ENCODE measurements around the gene CCDC171.
"Not testable (repeated sequence)": the region's sequence is repeated elsewhere in the genome, so short reads cannot be mapped to it uniquely, and the experiment has no call there.

The CCDC171 gene

DNA sequence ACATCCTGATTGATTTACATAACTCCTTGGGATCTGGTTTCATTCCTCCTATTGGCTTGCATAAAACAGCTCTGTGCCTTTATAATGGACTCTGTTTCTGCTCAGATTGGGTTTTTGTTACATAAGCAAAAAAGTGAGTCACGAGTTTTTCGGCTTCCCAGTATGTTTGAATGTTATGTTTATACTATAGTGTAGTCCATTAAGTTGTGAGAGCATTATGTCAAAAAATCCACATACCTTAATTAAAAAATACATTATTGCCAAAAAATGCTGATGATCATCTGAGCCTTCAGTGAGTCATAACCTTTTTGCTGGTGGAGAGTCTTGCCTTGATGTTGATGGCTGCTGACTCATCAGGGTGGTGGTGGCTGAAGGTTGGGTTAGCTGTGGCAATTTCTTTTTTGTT is 144.6 kb downstream of the CCDC171 start:
- peak; percentile 66 for DNase-seq (ENCODE audit: low spot score)

DNA sequence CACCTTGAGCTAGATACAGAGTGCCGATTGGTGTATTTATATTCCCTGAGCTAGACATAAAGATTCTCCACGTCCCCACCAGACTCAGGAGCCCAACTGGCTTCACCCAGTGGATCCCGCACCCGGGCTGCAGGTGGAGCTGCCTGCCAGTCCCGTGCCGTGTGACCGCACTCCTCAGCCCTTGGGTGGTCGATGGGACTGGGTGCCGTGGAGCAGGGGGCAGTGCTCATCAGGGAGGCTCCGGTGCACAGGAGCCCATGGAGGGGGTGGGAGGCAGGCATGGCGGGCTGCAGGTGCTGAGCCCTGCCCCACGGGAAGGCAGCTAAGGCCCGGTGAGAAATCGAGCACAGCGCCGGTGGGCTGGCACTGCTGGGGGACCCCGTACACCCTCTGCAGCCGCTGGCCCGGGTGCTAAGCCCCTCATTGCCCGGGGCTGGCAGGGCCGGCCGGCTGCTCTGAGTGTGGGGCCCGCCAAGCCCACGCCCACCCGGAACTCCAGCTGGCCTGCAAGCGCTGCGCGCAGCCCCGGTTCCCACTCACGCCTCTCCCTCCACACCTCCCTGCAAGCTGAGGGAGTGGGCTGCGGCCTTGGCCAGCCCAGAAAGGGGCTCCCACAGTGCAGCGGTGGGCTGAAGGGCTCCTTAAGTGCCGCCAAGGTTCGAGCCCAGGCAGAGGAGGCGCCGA is 147.2 kb downstream of the CCDC171 start:
- not testable (repeated sequence) for DNase-seq (ENCODE audit: low spot score)

DNA sequence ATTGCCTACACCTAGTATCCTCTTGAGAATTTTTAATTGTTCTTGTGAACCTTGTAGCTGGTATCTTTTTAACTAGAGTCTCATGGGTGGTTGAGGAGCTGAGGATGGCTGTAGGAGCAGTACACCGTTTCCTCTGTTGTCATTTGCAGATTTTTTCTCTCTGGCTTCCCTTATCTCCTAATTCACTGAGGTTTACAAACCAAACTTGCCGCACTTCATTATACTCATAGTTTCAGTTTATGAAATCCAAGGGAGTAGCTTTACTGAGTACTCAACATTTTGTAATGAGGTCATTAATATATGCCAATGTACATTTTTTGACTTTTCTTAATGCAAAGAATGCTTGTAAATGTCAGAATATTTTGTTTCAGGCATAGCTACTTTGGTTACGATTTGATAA is 154.2 kb downstream of the CCDC171 start:
- DNase-seq (ENCODE audit: low spot score): no peak

DNA sequence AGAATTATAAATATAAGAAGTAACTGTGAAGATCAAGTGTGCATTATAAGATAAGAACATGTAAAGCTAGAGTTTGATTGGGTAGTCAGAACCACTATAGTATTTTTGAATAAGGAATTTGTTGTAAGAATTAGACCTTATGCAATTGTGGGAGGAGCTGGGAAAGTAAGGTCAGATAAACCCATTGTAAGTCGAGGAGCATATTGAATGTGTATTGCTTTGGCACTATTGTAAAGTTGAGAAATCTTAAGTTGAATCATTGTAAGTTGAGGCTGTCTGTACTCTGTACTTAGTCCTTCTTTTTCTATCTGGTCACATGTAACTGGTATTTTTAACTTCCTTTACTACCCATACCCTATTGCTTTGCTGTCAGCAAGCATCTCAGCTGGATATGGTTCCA is 158.7 kb downstream of the CCDC171 start:
- DNase-seq (ENCODE audit: low spot score): no peak

DNA sequence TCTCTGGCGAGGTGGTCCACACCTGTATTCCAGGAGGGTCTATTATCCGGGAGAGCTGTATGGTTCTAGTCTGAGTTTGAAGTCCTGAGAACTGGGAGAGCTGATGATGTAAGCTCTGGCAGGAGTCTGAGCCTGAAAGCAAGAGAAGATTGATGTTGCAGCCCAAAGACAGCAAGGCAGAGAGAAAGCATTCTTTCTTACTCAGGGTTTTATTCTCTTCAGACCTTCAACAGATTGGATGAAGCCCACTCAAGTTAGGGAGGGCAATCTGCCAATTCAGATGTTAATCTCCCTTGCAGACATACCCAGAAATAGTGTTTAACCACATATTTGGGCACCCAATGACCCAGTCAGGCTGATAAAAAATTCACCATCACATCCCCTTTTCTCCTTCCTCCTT is 159.1 kb downstream of the CCDC171 start:
- no peak for DNase-seq (ENCODE audit: low spot score)

DNA sequence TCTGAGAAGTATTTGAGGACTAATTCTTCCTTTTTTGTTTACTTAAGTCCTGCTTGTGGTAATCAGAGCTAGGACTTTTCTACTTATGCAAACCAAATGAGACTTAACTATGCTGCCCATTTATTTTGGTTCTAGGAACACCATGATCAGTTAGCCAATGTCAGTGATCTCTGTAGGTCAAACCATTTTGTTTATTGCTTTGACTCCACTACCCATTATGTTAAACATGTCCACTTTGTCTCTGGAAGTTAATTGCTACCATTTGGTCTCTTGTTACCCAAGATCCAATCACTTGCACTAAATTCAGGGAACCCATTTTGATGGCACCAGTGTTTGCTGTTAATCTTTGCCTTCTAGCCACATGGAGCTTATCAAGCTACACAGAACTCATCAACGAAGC is 161.9 kb downstream of the CCDC171 start:
- DNase-seq (ENCODE audit: low spot score): no peak

DNA sequence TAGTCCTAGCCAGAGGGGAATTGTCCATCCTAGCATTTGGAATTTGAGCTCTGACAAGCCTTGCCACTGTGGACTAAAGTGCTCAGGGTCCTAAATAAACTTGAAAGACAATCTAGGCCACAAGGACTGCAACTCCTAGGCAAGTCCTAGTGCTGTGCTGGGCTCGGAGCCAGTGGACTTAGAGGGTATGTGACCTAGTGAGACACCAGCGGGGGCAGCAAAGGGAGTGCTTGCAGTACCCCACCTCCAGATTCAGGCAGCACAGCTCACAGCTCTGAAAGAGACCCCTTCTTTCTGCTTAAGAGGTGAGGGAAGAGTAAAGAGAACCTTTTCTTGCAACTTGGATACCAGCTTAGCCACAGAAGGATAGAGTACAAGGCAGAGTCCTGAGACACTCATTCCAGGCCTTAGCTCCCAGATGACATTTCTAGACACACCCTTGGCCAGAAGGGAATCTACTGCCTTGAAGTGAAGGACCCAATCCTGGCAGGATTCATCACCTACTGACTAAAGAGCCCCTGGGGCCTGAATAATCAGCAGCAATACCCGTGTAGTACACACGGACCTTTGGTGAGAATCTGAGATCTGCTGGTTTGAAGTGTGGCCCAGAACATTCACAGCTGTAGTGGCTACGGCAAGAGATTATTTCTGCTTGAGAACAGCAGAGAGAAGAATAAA is 164.6 kb downstream of the CCDC171 start:
- DNase-seq (ENCODE audit: low spot score): no peak

DNA sequence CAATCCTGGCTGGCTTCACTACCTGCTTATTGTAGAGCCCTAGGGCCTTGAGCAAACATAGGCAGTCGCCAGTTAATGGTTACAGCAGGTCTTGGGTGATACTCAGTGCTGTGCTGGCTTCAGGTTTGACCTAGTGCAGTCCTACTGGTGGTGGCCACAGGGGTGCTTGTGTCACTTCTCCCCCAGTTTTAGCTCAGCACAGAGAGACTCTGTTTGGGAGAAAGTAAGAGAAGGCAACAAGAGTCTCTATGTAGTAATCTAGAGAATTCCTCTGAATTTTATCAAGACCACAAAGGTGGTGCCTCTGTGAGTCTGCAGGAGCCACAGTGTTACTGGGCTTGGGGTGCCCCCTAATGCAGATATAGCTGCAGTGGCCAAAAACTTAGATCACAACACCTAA is 165.6 kb downstream of the CCDC171 start:
- DNase-seq (ENCODE audit: low spot score): no peak

DNA sequence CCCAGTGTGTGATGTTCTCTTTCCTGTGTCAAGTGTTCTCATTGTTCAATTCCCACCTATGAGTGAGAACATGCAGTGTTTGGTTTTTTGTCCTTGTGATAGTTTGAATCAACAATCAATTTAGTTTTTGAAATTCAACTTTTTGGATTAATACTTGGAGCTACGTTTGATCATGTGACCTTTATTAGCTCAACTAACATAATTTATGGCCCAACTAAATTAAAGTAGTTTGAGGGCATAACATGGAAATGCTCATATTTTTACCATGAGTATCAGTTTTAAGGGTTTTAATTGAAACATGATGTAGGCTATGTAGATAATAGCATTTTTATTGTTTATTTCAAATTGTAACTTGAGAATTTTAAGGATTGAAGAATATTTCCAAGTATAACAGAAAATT is 168.0 kb downstream of the CCDC171 start:
- DNase-seq (ENCODE audit: low spot score): no peak

DNA sequence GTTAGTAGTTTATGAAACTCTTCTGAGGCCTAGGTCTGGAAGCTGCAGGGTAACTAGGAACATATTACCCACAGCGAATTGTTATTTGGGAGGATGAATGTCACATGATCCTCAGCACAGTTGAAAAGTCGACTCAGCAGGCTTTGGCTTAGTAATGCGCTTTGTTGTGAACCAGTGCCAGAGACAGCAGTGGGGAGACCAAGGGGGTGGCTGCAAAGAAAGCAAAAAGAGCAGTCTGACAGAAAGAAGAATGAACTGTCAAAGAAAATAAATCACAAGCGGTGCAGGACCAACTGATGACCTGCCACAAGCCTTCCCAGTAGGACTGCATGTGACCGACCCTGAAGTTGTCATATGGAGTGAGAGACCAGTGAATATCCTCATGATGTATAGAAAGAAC is 170.0 kb downstream of the CCDC171 start:
- no peak for DNase-seq (ENCODE audit: low spot score)

DNA sequence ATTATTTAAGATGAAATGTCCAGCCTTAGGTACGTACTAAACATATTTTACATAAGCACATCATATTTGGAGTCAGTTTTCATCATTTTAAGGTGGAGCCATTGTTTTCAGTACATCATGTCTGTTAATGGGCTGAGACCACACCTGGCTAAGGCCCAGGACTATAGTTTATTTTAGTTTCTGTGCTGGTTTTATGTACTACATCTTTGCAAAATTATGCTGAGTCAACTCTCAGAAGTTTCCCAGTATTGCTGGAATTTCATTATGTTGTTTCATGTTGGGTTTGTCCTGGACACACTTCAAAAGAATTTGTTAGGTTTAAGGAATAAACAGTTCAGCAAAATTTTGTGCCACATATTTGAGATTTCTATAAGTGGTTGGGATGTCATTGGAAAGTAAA is 171.2 kb downstream of the CCDC171 start:
- DNase-seq (ENCODE audit: low spot score): no peak

DNA sequence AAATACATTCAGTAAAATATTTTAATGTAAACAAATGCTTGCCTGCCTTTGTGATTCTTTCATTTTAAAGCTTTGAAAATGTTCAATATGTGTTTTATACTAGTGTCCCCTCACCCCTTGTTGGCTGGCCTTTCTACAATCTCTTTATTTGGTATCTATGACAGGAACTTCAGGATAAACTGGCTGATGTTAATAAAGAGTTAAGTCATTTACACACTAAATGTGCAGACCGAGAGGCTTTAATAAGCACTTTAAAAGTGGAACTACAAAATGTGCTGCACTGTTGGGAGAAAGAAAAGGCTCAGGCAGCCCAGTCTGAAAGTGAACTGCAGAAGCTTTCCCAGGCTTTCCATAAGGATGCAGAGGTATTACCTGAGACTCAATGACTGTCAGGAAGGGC is 171.8 kb downstream of the CCDC171 start:
- no peak for DNase-seq (ENCODE audit: low spot score)

DNA sequence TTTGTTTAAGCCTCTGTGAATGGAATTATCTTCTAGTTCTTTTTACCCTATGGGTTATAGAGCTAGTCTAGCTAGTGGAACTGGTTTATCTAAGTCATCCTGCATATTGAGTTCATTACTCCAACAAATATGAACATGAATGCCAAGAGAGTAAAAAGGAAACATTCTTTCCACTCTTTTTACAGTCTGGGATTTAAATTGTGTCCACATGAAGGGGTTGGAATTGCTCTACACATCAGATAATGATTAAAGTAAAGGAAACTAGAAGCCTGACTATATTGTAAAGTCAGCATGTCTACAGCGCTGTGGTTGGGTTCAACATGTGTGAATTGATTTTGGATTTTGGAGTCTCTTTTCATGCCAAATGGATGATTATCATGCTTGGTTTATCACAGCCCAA is 173.1 kb downstream of the CCDC171 start:
- DNase-seq (ENCODE audit: low spot score): no peak

DNA sequence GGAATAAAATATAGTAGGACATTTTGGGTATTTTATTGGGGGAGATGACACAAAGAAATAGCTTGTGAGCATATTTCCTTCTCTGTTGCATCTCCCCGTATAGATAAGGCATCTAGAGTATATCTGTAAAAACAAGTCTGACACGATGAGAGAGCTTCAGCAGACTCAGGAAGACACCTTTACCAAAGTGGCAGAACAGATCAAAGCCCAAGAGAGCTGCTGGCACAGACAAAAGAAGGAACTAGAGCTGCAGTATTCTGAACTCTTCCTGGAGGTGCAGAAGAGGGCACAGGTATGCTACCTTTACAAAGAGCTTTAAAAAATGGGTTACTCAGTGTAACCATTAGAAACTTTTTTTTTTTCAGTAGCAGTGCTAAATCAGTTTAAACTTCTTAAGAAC is 176.7 kb downstream of the CCDC171 start:
- no peak for DNase-seq (ENCODE audit: low spot score)

DNA sequence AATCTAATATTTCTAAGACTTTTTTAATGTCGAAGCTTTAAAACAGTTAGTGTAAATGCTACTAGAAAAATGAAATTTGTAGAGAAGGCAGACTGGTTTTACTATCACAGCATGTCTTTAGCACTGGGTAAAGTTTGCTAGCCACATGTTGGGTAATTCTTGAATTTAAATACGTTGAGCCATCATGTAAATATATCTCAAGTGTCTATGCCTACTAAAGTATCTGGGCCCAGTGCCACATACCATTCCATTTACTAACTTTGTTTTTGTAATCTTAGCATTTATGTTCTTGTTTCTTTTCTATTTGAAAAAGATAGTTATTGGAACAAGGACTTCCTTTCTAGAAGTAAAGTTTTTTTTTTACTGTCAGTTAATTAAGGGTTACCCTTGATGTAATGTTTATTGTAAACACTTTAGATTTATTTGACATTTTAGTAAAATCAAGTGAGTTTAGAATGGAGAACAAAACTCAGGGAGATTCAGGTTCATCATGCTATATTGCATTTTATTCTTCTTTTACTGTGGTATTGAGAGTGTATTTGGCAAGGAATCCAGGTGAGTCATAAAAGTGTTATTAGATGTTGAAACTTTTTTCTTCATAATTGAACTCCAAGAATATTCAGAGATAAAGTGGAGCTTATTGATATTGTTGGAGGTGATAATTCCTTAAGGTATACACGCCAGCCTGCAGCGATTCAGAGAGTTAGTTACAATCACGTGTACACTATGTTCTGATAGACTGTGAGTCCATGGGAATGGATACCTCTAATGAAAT is 182.4 kb downstream of the CCDC171 start:
- peak; percentile 28 for DNase-seq (ENCODE audit: low spot score)

DNA sequence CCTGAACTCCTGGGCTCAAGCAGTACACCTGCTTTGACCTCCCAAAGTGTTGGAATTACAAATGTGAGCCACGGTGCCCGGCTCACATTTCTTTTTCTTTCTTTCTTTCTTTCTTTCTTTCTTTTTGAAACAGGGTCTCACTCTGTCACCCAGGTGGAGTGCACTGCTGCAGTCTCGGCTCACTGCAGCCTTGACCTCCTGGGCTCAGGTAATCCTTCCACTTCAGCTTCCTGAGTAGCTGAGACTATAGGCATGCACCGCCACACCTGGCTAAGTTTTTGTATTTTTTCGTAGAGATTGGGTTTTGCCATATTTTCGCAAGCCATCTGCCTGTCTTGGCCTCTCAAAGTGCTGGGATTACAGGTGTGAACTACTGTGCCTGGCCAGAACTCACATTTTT is 183.7 kb downstream of the CCDC171 start:
- no peak for DNase-seq (ENCODE audit: low spot score)

DNA sequence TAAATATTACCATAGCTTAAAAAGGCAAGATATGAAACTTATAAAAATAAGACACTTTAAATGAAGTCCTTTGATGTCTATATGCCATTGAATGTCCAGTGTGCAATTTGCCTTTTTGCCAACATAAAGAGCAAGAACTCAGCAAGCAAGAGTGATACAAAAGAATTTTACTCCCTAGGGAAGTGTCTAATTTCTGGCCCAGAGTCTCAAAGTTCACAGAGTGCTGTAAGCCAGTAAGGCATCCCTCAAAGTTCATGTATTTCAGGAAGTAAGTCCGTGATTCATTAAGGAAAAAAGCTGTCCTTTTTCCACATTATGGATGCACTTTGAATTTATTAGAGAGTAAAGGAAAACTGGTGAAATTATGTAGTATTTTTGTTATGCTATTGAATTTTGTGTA is 185.2 kb downstream of the CCDC171 start:
- no peak for DNase-seq (ENCODE audit: low spot score)

DNA sequence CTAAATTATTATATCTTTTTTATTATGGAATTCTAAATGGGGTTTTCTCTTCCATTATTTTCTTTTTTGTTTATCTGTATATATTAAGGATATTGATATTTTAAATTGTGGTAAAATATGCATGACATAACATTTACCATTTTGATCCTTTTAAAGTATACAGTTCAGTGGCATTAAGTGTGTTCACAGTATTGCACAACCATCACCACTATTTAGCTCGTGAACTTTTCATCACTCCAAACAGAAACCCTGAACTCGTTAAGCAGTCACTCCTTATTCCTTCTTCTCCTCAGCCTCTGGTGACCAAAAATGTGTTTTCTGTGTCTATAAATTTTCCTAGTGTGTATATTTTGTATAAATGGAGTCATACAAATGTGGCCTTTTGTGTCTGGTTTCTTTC is 188.2 kb downstream of the CCDC171 start:
- DNase-seq (ENCODE audit: low spot score): no peak

DNA sequence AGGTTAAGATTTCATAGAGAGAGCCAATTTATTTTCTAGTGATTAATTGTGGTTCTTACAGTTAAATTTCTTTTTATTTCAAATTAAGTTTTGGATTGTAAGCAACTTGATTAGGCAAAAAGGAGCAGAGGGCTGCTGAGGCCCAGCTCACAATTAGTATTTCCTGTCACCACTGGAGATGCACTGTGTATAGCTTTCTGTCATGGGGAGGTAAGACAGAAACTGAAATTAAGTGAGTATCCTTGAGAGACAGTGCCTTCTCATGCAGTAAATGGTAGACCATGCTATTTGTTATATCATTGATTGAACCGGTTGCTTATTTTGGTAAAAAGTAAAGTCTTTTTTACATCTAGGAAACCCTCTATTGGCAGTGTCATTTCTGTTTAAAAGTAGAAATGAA is 190.7 kb downstream of the CCDC171 start:
- DNase-seq (ENCODE audit: low spot score): no peak

DNA sequence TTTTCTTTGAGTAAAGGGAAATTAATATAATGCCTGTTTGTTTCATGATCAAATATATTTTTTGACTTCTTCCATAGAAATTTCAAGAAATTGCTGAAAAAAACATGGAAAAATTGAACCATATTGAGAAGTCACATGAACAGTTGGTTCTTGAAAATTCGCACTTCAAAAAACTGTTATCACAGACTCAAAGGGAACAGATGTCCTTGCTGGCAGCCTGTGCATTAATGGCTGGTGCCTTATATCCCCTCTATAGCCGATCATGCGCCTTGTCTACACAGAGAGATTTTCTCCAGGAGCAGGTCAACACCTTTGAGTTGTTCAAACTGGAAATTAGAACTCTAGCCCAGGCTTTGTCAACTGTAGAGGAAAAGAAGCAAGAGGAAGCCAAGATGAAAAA is 191.4 kb downstream of the CCDC171 start:
- DNase-seq (ENCODE audit: low spot score): no peak

DNA sequence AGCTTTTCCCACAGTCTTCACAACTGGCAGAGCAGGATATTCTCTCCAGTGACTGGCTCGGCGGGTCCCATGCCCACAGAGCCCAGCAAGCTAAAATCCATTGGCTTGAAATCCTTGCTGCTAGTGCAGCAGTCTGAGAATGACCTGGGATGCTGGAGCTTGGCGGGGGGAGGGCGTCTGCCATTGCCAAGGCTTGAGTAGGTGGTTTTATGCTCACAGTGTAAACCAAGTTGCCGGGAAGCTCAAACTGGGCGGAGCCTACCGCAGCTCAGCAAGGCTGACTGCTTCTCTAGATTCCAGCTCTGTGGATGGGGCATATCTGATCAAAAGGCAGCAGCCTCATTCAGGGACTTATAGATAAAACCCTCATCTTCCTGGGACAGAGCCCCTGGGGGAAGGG is 194.1 kb downstream of the CCDC171 start:
- no peak for DNase-seq (ENCODE audit: low spot score)

DNA sequence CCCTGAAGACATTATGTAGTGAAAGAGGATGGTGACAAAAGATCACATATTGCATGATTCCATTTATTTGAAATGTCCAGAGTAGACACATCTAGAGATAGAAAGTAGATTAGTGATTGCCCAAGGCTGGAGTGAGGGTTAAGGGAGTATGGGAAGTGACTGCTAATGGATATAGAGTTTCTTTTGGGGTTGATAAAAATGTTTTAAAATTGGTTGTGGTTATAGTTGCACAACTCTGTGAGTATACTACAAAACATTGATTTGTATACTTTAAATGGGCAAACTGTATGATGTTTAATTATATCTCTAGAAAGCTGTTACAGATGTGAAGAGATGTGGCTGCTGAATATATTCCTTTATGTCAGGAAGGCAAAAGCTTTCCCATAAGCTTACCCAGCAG is 202.8 kb downstream of the CCDC171 start:
- no peak for DNase-seq (ENCODE audit: low spot score)

DNA sequence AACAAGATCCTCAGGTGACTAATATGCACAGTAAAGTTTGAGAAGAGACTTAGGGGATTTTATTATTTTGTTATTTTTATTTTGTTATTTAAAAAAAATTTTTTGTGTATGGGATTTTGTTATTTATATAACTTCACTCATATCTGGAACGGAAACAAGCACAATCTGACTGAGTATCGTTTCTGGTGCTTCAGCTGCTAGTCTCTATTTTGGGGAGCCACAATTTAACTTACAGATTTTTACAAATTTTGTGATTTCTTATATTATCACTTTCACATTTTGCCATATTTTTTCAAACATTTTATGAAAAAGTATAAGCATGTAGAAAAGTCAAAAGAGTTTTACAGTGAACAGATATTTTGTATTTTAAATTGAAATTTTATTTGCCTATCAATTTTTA is 208.7 kb downstream of the CCDC171 start:
- DNase-seq (ENCODE audit: low spot score): no peak

Measured in RKO (cell line).